Skin of body (tissue), 2 donors: ENCODE data around the gene RBM33. TPM values are rescaled to one million over a fixed set of nuclear protein-coding genes. Genes with fewer than 3 reads are reported as not detected.

ENCODE experiments used
- DNase-seq: peaks from one replicate; lab custom pipeline; 2025; lab: John Stamatoyannopoulos, UW
- total RNA-seq: library from RNA; depleted of rRNA; stranded (reverse); fragments of >200 nt; gene quantifications from one replicate; pipeline ENCODE4 v1.2.3, GENCODE V29; 2014

RBM33 gene
- total RNA-seq, 1 donor from 2014 or later: 50.4 TPM

- DNase-seq: no peak
These were observed 15.3 kb upstream of the RBM33 start for GRCh38 chr7:155629171-155629570.

GRCh38 chr7:155631155-155631554, 13.3 kb upstream of the RBM33 start:
- no peak for DNase-seq

DNA sequence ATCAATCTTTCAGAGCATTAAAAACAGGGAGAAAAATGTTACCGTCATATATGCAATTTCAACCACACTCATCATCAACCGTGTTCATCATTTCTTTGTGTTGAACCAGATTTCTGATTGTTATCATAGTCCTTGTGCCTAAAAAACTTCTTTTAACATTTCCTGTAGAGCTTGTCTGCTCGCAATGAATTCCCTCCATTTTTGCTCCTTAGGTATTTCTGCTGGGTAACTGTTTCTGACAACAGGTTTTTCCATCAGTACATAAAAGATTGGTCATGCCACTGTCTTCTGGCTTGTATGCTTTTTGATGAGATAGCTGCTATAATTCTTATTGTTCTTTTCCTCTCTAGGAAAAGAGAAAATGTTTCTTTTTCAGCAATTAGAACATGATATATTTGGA, 8.6 kb upstream of the RBM33 start:
- DNase-seq: no peak

- no peak for DNase-seq
These were observed 7.3 kb upstream of the RBM33 start for GRCh38 chr7:155637155-155637554.

GRCh38 chr7:155638366-155638765, 6.1 kb upstream of the RBM33 start:
- no peak for DNase-seq

GRCh38 chr7:155639958-155640520, 4.4 kb upstream of the RBM33 start:
- DNase-seq: no peak

GRCh38 chr7:155640629-155641028, 3.8 kb upstream of the RBM33 start:
- DNase-seq: no peak

DNA sequence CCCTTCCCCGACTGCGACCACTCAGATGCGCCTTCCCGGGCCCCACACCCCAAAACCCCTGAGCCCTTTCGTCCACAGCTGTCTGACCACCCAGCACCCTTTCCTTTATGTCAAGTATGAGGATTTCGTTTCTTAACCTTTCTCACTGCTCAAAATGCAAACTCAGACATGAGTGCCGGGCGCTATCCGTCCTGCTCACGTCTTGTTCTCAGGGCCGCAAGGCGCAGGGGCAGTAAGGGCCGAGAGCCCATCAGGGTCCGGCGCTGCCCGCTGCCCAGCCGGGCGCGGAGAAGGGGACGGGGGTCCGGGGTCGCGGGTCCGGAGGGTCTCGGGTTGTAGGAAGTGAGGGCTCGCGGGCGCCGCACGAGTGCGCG, 670 bp upstream of the RBM33 start:
- peak; percentile 46 for DNase-seq

- DNase-seq: peak; percentile 37
These were observed 579 bp downstream of the RBM33 start for GRCh38 chr7:155644971-155645509.

- peak; percentile 40 for DNase-seq
These were observed 1.2 kb downstream of the RBM33 start for GRCh38 chr7:155645662-155646061.

- DNase-seq: no peak
These were observed 2.2 kb downstream of the RBM33 start for GRCh38 chr7:155646669-155647068.

GRCh38 chr7:155647302-155647701, 2.8 kb downstream of the RBM33 start:
- no peak for DNase-seq

DNA sequence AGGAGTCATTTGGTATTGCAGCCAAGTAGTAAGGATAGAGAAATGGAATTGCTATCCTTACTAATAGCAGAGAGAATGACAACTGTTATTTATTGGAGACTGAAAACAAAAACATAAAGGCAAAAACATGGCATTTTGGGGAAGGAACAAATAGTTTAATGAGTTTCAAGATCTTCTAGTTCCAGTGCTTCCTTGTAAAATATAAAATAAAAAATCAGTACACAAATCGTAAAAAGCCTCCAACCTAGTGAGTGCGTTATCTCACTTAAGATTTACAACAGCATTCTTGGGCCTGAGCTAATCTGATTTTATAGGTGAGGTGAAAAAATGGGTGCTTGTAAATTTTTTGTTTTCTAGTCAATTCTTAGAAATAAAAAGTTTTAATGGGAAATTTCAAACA, 3.3 kb downstream of the RBM33 start:
- DNase-seq: no peak

DNA sequence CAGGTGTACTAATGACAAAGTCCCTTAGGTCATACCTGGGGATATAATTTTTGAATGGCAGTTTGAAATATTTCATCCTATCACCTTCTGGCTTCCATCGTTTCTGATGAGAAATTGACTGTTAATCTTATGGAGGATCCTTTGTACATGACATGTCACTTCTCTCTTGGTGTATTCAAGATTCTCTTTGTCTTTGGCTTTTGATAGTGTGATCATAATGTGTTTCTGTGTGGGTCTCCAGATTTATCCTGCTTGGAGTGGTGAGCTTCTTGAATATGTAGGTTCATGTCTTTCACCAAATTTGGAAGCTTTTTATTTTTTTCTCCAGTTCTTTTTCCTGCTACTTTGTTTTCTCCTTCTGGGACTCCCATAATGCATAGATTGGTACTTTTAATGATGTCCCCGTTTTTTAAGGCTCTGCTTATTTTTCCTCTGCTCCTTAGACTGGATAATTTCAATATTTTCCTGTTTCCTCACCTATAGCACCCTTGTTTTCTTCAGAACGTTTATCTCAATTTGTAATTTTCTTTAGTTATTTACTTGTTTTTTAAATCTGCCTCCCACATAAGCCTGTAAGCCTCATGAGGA, 4.4 kb downstream of the RBM33 start:
- peak; percentile 6 for DNase-seq

DNA sequence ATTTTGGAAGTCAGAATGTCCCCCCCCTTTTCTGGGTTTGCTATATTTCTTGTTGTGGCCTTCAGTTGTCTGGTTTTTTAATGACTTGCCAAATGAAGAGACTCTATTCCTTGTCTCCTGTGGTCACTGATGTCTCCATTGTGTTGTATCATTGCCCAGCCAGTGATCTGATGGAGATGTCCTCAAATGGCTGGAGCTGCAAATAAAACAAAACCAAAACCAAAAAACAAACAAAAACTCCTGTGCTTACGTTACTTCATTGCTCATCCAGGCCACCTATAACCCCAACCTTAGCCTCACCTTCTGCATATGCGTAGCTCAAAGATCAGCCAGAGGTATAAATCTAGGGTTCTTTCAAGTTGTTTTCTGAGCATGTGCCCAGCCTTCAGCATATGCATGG, 5.1 kb downstream of the RBM33 start:
- DNase-seq: no peak

DNA sequence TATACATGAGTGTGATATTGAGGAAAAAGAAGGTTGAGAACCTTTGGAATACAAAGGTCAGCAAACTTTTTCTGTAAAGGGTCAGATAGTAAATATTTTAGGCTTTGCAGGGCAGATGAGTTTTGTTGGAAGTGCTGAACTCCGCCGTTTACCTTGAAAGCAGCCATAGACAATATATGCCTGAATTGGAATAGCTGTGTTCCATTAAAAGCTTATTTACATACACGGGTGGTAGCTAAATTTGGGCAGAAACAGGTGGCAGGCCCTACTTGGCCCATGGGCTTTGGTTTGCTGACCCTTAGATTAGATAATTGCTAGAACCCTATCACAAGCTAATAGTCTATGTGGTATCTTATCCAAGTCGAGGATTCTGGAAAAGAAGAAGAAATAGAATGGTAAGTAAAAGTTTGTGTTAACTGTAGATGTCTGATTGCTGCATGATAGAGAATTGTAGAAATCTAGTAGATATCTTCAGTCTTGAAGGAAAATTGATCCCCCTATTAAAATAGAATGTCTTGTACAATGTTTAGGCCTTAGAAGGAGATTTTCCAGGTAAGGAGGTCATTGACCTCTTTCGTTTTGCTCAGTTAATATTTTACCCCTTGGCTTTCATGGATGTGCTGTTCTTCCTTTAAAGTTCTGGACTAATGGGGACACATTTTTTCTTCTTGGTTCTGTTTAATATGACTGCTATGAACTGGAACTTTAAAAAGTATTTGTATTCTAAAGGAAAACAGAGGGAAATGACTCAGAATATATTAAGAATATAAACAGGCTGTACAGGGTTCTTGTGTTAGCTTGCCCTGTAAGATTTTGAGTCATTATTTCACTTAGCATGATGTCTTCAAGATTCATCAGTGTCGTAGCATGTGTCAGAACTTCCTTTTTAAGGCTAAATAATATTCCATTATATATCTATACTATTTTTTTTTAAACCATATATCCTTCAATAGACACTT, 8.0 kb downstream of the RBM33 start:
- DNase-seq: no peak

- no peak for DNase-seq
These were observed 9.3 kb downstream of the RBM33 start for GRCh38 chr7:155653803-155654202.

DNA sequence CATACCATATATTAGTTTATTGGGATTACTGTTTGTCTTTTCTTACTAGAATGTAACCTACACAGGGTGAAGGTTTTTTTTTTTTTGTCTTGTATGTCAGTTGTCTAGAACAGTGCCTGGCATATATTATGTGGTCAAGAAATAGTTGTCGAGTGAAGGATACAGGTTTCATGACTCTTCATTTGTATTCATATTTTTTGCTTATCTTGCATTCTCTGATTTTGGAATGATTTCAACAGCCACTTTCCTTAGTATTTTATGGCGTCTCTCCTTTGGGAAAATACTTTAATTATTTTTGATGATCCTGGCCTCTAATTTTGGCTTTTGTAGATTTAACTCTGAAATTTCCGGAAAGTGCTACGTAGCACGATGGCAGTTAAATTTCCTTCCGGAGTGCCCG, 12.4 kb downstream of the RBM33 start:
- DNase-seq: no peak

DNA sequence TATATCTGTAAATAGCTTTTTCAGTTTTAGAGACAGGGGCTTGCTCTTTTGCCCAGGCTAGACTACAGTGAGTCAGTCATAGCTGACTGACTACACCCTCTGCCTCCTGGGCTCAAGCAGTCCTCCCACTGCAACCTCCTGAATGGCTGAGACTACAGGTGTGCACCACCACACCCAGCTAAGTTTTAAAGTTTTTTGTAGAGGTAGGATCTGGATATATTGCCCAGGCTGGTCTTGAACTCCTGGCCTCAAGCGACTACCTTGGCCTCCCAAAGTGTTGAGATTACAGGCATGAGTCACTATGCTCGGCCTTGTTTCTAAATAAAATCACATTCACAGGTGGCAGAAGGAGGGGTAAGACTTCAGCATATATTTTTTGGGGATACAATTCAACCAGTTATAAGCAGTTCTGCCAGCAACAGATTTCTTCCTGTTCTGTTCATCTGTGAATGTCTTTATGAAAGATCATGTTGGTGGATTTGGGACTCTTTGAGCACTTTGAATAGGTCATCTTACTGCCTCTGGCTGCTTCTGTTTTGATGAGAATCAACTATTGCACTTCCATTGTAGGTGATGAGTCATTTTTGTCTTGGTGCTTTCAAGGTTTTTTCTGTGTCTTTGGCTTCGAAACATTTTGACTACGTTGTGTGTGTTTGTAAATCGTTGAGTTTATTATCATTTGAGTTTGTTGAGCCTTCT, 15.7 kb downstream of the RBM33 start:
- no peak for DNase-seq

DNA sequence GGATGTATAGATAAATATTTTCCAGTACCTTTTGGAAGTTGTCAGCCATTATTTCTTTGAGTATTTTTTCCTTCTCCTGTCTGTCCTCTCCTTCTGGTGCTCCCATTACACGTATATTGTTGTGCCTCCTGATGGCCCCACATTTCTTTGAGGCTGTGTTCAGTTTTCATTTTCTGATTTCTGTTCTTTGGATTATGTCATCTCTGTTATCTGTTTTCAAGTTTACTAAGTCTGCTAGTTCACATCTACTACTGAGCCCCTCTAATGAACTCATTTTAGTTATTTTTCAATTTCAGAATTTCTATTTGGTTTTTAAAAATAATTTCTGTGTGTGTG, 16.3 kb downstream of the RBM33 start:
- DNase-seq: no peak

DNA sequence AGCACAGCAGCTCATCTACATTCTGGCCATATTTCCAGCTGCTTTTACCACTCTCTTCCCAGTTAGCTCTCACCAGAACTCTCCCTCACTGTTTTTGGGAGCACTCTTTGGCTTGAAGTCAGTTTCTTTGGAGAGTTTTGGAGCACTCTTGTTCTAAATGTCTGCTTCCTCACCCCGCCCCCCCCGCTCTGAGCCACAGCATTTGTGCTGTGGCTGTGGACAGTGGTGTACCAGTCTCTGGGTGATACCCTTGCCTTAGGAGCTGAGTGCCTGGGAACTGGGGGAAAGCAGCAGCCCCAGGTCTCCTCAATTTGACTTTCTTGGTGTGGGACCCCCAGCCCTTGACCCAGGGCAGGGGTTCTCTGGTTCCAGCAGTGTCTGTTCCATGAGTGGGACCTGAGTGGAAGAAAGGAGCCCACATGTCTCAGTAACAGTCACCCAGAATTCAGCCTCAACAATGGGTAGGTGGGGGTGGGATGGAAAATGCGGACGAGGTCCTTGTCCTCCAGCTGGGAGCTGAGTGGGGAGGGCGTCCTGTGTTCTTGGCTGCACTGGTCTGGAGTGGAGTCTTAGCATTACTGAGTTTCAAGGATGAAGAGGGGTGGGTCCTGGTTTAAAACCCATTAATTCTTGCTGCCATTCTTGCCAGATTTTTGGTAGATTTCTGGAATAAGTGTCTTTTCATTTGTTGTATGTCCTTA, 18.0 kb downstream of the RBM33 start:
- DNase-seq: no peak
